Osteocyte (in vitro differentiated cells): ENCODE data around the gene OXNAD1. TPM values are rescaled to one million over a fixed set of nuclear protein-coding genes. Genes with fewer than 3 reads are reported as not detected.

ENCODE experiments used
- DNase-seq: peaks from one replicate; pipeline ENCODE4 v3.0.0; 2021; ENCODE audit warnings: mixed read lengths; ENCODE audit not compliant: unreplicated experiment; ENCODE audit errors: extremely low spot score
- H3K27ac Mint-ChIP-seq: one replicate; pipeline ENCODE4 v1.8.0; 2021; ENCODE audit warnings: mild to moderate bottlenecking, mixed read lengths; ENCODE audit not compliant: unreplicated experiment
- H3K27me3 Mint-ChIP-seq: one replicate; pipeline ENCODE4 v1.8.0; 2021; ENCODE audit warnings: mixed read lengths; ENCODE audit not compliant: unreplicated experiment
- H3K36me3 Mint-ChIP-seq: one replicate; pipeline ENCODE4 v1.8.0; 2021; ENCODE audit warnings: mixed read lengths; ENCODE audit not compliant: unreplicated experiment
- H3K4me1 Mint-ChIP-seq: one replicate; pipeline ENCODE4 v1.8.0; 2021; ENCODE audit warnings: mixed read lengths; ENCODE audit not compliant: unreplicated experiment
- H3K4me3 Mint-ChIP-seq: one replicate; pipeline ENCODE4 v1.8.0; 2021; ENCODE audit warnings: mild to moderate bottlenecking, moderate library complexity, mixed read lengths; ENCODE audit not compliant: unreplicated experiment
- H3K9me3 Mint-ChIP-seq: one replicate; pipeline ENCODE4 v1.8.0; 2021; ENCODE audit warnings: mixed read lengths; ENCODE audit not compliant: unreplicated experiment
- CTCF ChIP-seq: fragments of 200-600 bp; sonication (generic); IDR thresholded peaks from 2 replicates; pipeline ENCODE4 v1.5.0; 2021; ENCODE audit warnings: antibody characterized with exemption, mild to moderate bottlenecking, moderate library complexity
- total RNA-seq: library from RNA; stranded (reverse); gene quantifications from 2 replicates; pipeline ENCODE4 v1.2.1, GENCODE V29; 2021

OXNAD1 gene
- total RNA-seq, 1 donor from 2014 or later: 10.8 TPM

- Mint-ChIP-seq H3K4me1 (peaks cover 13% of the 10 kb centered on the region), H3K9me3 (peaks cover 11% of the 10 kb centered on the region), H3K27me3 (no peaks in the 10 kb centered on the region), H3K4me3 (no peak overlapping the region), H3K27ac (no peak overlapping the region), H3K36me3 (peaks cover 45% of the 10 kb centered on the region)
- TF ChIP-seq CTCF: no peak
- DNase-seq: no peak
Observed at GRCh38 chr3:16301507-16301906, 36.5 kb downstream of the OXNAD1 start.

GRCh38 chr3:16302082-16302631 lies 37.1 kb downstream of the OXNAD1 start:
- H3K27me3 Mint-ChIP-seq: no peaks in the 10 kb centered on the region
- peaks cover 6% of the 10 kb centered on the region for H3K9me3 Mint-ChIP-seq
- no peak for DNase-seq
- no peak overlapping the region for H3K27ac Mint-ChIP-seq
- H3K4me3 Mint-ChIP-seq: no peak overlapping the region
- no peak for TF ChIP-seq CTCF
- peaks cover 44% of the 10 kb centered on the region for H3K36me3 Mint-ChIP-seq
- peaks cover 13% of the 10 kb centered on the region for H3K4me1 Mint-ChIP-seq

- H3K4me3 Mint-ChIP-seq: no peak overlapping the region
- no peak for DNase-seq
- peaks cover 46% of the 10 kb centered on the region for H3K36me3 Mint-ChIP-seq
- H3K27me3 Mint-ChIP-seq: no peaks in the 10 kb centered on the region
- no peak overlapping the region for H3K27ac Mint-ChIP-seq
- peaks cover 13% of the 10 kb centered on the region for H3K4me1 Mint-ChIP-seq
- TF ChIP-seq CTCF: no peak
- no peaks in the 10 kb centered on the region for H3K9me3 Mint-ChIP-seq
Observed at GRCh38 chr3:16303037-16303575, 38.1 kb downstream of the OXNAD1 start.

GRCh38 chr3:16304061-16305010 lies 39.3 kb downstream of the OXNAD1 start:
- Mint-ChIP-seq H3K9me3 (no peaks in the 10 kb centered on the region), H3K27me3 (no peaks in the 10 kb centered on the region), H3K27ac (no peak overlapping the region), H3K4me1 (peaks cover 5% of the 10 kb centered on the region), H3K4me3 (no peak overlapping the region), H3K36me3 (peaks cover 41% of the 10 kb centered on the region)
- no peak for TF ChIP-seq CTCF
- no peak for DNase-seq

DNA sequence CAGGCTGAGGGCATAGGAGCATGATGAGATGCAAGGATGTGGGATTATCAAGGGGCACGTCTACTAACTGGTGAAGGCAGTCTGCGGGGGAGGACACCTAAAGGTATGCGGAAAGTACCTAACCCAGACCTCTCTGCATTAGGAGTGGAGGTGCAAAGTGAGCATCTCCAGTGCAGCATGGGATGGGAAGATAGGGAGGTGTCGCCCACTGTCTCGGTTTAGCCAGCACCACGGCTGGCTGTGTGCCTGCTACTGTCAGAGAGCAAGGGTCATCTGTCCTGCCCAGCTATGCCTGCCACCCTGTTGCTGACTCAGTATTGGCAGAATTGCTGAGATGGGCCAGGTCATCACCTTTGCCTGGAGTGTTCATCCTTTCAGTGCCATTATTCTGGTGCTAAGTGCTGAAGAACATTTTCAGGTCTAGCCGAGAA lies 40.1 kb downstream of the OXNAD1 start:
- Mint-ChIP-seq H3K27ac (no peak overlapping the region), H3K4me1 (no peaks in the 10 kb centered on the region), H3K9me3 (peaks cover 6% of the 10 kb centered on the region), H3K36me3 (peaks cover 47% of the 10 kb centered on the region), H3K27me3 (no peaks in the 10 kb centered on the region), H3K4me3 (no peak overlapping the region)
- TF ChIP-seq CTCF: no peak
- DNase-seq: no peak
